HepG2 (cell line): Measurements from ENCODE around the gene PRSS27. TPM values are rescaled to one million over a fixed set of nuclear protein-coding genes. Genes with fewer than 3 reads are reported as not detected.
"Not testable (repeated sequence)": the region's sequence is repeated elsewhere in the genome, so short reads cannot be mapped to it uniquely, and the experiment has no call there.

ENCODE experiments used
- ATAC-seq: fragments of 200-7000 bp; cut with Tn5 transposase; 3 replicates; pipeline ENCODE4 v1.9.1; 2020; ENCODE audit warnings: mild to moderate bottlenecking, moderate library complexity
- BruUV-seq: library from RNA; stranded (reverse); fragments of 400-500 nt; replicated peaks from 2 replicates; lab custom pipeline; 2021; lab: Mats Ljungman, UMichigan
- CTCF ChIA-PET: fragments of 300-600 bp; formaldehyde crosslinking; extraction: SDS; loops from one replicate; lab custom pipeline; 2021; ENCODE audit warnings: low total read pairs, inconsistent platforms, low intra/inter-chr PET ratio; lab: Yijun Ruan, JAX
- POLR2A ChIA-PET: fragments of 350-600 bp; sonication (Branson Sonifier 250); formaldehyde crosslinking; loops from one replicate; lab custom pipeline; 2020; ENCODE audit warnings: antibody characterized with exemption, inconsistent platforms; lab: Yijun Ruan, JAX
- DNase-seq: peaks from one replicate; pipeline ENCODE4 v3.0.0-alpha.2; 2015; ENCODE audit warnings: low spot score
- FAIRE-seq: peaks from 3 replicates; lab custom pipeline; 2011; peaks lifted over from hg19 to GRCh38; lab: Jason Lieb, UNC
- H2AFZ ChIP-seq: one replicate; pipeline ENCODE4 v1.6.1; 2011; ENCODE audit warnings: low read length, inconsistent platforms
- H3K27ac ChIP-seq: fragments of 300-600 bp; 3 replicates; pipeline ENCODE4 v1.8.0; 2011; ENCODE audit warnings: mixed run types, mild to moderate bottlenecking, mixed read lengths, low read length, inconsistent platforms; ENCODE audit not compliant: insufficient read depth; ENCODE audit errors: extremely low read length
- H3K27me3 ChIP-seq, 2 experiments: fragments of 200-600 bp in 1 of 2; 2 replicates in 1 of 2; 3 replicates in 1 of 2; pipeline versions ENCODE4 v1.6.0 to v1.8.0; 2011; ENCODE audit warnings: low read length in 2 of 2, mild to moderate bottlenecking in 2 of 2, moderate library complexity in 2 of 2, inconsistent platforms in 1 of 2; ENCODE audit not compliant: insufficient read depth in 2 of 2, control insufficient read depth in 1 of 2
- H3K36me3 ChIP-seq, 2 experiments: fragments of 200-600 bp in 1 of 2; replicated peaks in 1 of 2; 2 replicates in 1 of 2; 3 replicates in 1 of 2; pipeline versions ENCODE4 v1.5.1 to v1.8.0; 2011; ENCODE audit warnings: low read length in 2 of 2, inconsistent platforms in 1 of 2; ENCODE audit not compliant: insufficient read depth in 2 of 2, control insufficient read depth in 1 of 2
- H3K4me1 ChIP-seq: 2 replicates; pipeline ENCODE4 v1.5.1; 2012; ENCODE audit warnings: low read length, inconsistent platforms; ENCODE audit not compliant: insufficient read depth
- H3K4me2 ChIP-seq: 2 replicates; pipeline ENCODE4 v1.6.0; 2011; ENCODE audit warnings: low read depth, low read length, inconsistent platforms
- H3K4me3 ChIP-seq, 3 experiments: fragments of 200-600 bp in 1 of 3; sonication (generic), shearing (Covaris generic) in 1 of 3; replicated peaks in 1 of 3; 2 replicates each; pipeline ENCODE4 v1.5.1; 2011 to 2016; ENCODE audit warnings: low read length in 3 of 3, inconsistent platforms in 2 of 3, low read depth in 2 of 3, mild to moderate bottlenecking in 2 of 3, control low read depth in 1 of 3, mixed read lengths in 1 of 3; ENCODE audit not compliant: insufficient read depth in 1 of 3
- H3K79me2 ChIP-seq: one replicate; pipeline ENCODE4 v1.6.1; 2011; ENCODE audit warnings: low read length, inconsistent platforms; ENCODE audit not compliant: insufficient read depth
- H3K9ac ChIP-seq: 2 replicates; pipeline ENCODE4 v1.6.0; 2011; ENCODE audit warnings: mild to moderate bottlenecking, low read depth, low read length, inconsistent platforms; ENCODE audit not compliant: insufficient read depth
- H3K9me3 ChIP-seq: 2 replicates; pipeline ENCODE4 v1.5.1; 2012; ENCODE audit warnings: mild to moderate bottlenecking, low read length
- H4K20me1 ChIP-seq: 2 replicates; pipeline ENCODE4 v1.6.0; 2011; ENCODE audit warnings: inconsistent platforms, mild to moderate bottlenecking, low read length, moderate library complexity; ENCODE audit not compliant: insufficient read depth
- CC2D1A ChIP-seq: sonication (generic); formaldehyde crosslinking; IDR thresholded peaks from 2 replicates; pipeline ENCODE4 v1.8.1; 2023; ENCODE audit warnings: mild to moderate bottlenecking, missing genetic modification reagents
- MTF2 ChIP-seq: sonication (generic); formaldehyde crosslinking; IDR thresholded peaks from 2 replicates; pipeline ENCODE4 v1.5.0; 2020; ENCODE audit warnings: missing genetic modification reagents, borderline replicate concordance
- SOX13 ChIP-seq, 3 experiments: fragments of 450-650 bp in 1 of 3; sonication (generic) in 1 of 3; formaldehyde crosslinking in 1 of 3; IDR thresholded peaks in 2 of 3; conservative IDR thresholded peaks in 1 of 3; 2 replicates each; pipeline versions ENCODE4 v1.5.0 to v1.6.1; 2016 to 2020; ENCODE audit warnings: antibody characterized with exemption in 1 of 3, mild to moderate bottlenecking in 1 of 3, missing compliant biosample characterization in 1 of 3, missing genetic modification reagents in 1 of 3, moderate library complexity in 1 of 3
- ZNF670 ChIP-seq: sonication (generic); formaldehyde crosslinking; IDR thresholded peaks from 2 replicates; pipeline ENCODE4 v1.8.0; 2022; ENCODE audit warnings: mild to moderate bottlenecking, missing genetic modification reagents, borderline replicate concordance
- WGBS: methylation state at CpG from one replicate; pipeline ENCODE4 v1.1.6; 2017; ENCODE audit warnings: low lambda C conversion rate; 5-methylcytosine and 5-hydroxymethylcytosine counted together
- in situ Hi-C: cut with HindIII; loops from 2 replicates; pipeline ENCODE4 v1.10.0; 2017; ENCODE audit warnings: low pct_unique_long_range_greater_than_20kb; ENCODE audit not compliant: extremely low pct_ligation_motif_present
- intact Hi-C: fragments of 100-400 bp; cut with micrococcal nuclease; formaldehyde crosslinking; loops from one replicate; pipeline ENCODE4 v1.10.0; 2022; ENCODE audit not compliant: unreplicated experiment
- polyA plus RNA-seq, 8 experiments: library from polyadenylated mRNA; depleted of rRNA in 3 of 8; stranded (reverse) in 7 of 8; unstranded in 1 of 8; fragments of >200 nt; fragmentation: Illumina TruSeq in 4 of 8; extraction: Trizol in 4 of 8; gene quantifications; 2 replicates each; pipeline versions ENCODE4 v1.2.1 to v1.2.3, GENCODE V29; 2011 to 2016; ENCODE audit warnings: low read depth in 4 of 8, missing spikeins in 1 of 8, mixed read lengths in 1 of 8; ENCODE audit not compliant: insufficient read depth in 1 of 8
- total RNA-seq, 5 experiments: library from RNA; depleted of rRNA; stranded (reverse); fragments of >200 nt; fragmentation: Illumina TruSeq; extraction: Trizol; gene quantifications; 2 replicates each; pipeline ENCODE4 v1.2.3, GENCODE V29; 2016; ENCODE audit warnings: low read depth in 1 of 5
- TF ChIP-seq, protein P1 (sequence below): sonication (generic); formaldehyde crosslinking; IDR thresholded peaks from 2 replicates; pipeline ENCODE4 v1.8.1; 2023; ENCODE audit warnings: missing genetic modification reagents, inconsistent platforms, borderline replicate concordance

PRSS27 gene
- total and polyA plus RNA-seq, 2 of the 13 experiments (the other 11 are each of a cell fraction or from before 2014, with no cell fraction given) = 0.20 to 0.73 TPM

DNA sequence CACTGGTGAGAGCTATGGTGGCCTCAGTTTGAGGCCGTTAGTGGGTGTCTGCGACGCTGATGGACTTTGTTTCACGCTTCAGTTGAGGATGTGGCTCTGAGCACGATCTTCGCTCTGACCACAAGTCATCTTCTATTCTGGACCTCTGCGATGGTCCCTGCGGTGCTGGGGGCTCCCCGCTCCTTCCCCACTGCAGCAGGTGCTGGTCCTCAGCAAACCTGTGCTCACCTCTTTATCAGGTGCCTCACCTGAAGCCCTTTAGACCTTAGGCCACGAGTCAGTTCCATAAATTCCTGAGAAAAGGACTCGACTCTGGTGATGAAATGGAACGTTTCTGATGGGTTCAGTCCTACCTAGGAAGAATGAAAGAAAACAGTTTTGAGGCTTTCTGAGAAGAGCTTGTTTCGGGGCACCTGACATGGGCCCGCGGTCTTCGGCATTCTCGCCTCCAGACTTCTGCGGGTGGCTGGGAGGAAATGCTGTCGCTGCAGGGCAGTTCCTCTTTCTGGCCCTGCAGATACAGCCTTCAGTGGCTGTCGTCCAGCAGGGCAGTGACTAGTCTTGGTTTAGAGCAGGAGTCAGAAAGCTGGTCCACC, 33.0 kb downstream of the PRSS27 start:
- no peak overlapping the region for H2AFZ ChIP-seq
- H3K4me2 ChIP-seq = no peak overlapping the region
- TF ChIP-seq, protein P1, sequence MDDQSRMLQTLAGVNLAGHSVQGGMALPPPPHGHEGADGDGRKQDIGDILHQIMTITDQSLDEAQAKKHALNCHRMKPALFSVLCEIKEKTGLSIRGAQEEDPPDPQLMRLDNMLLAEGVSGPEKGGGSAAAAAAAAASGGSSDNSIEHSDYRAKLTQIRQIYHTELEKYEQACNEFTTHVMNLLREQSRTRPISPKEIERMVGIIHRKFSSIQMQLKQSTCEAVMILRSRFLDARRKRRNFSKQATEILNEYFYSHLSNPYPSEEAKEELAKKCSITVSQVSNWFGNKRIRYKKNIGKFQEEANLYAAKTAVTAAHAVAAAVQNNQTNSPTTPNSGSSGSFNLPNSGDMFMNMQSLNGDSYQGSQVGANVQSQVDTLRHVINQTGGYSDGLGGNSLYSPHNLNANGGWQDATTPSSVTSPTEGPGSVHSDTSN (CRISPR knock-in tag) = no peak
- TF ChIP-seq CC2D1A (no peak), ZNF670 (CRISPR knock-in tag) (no peak), SOX13 (IDR thresholded peaks at IDR 0.05) (no peak), SOX13 (CRISPR knock-in tag; conservative IDR thresholded peaks at IDR 0.05 in 1 of 2, IDR thresholded peaks at IDR 0.05 in 1 of 2) (no peak), MTF2 (CRISPR knock-in tag) (no peak)
- no peak overlapping the region for H3K9ac ChIP-seq
- H3K4me1 ChIP-seq = 0 out of 2 replicates have a peak, but pooled peaks cover 5% of the 10 kb centered on the region
- H3K27ac ChIP-seq = no peak overlapping the region
- no peak for FAIRE-seq
- peaks cover 29% of the 10 kb centered on the region for H3K79me2 ChIP-seq
- DNase-seq = no peak
- intact Hi-C loops = no loop called here
- H4K20me1 ChIP-seq = peaks cover 6% of the 10 kb centered on the region; the same call in 1 of the 2 replicates
- H3K9me3 ChIP-seq = no peaks in the 10 kb centered on the region
- no peak for ATAC-seq
- 92% methylated on average over 20 of the region's 20 CpGs for WGBS
- H3K4me3 ChIP-seq = no peak overlapping the region
- no TSS peak for BruUV-seq
- peaks cover 4 to 15% of the 10 kb centered on the region in 2 experiments; a peak in 1 of 5 replicates for H3K36me3 ChIP-seq
- ChIA-PET CTCF (no interaction called here), POLR2A (no interaction called here)
- H3K27me3 ChIP-seq = no peaks in the 10 kb centered on the region
- in situ Hi-C loops = no loop called here

DNA sequence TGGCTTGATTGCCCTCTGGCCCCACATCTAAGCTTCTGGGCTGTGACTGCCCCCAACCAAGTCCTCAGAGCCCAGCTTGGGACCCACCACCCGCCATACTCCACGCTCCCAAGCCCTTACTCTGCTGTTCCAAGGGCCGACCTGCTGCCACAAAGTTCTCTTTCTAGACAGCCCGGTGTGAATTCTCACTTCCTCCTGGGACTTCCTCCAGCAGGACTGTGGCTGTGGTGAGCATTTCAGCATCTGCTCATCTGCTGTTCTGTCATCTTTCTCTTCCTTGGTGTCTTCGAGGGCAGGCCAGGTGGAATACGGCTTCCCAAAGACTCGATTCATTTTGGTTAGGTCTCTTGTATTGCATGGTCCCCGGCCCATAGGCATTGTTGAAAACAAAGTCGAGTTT, 33.9 kb downstream of the PRSS27 start:
- H3K9me3 ChIP-seq, CTCF ChIA-PET, ATAC-seq, H3K27ac ChIP-seq, in situ Hi-C loops, H3K4me1 ChIP-seq, H3K9ac ChIP-seq, DNase-seq, H3K4me2 ChIP-seq, H4K20me1 ChIP-seq, BruUV-seq, intact Hi-C loops, H3K4me3 ChIP-seq, POLR2A ChIA-PET, H3K27me3 ChIP-seq, H2AFZ ChIP-seq, FAIRE-seq: not testable (repeated sequence)
- WGBS = no CpG with 5 or more reads among the region's 9 CpGs
- H3K36me3 ChIP-seq = peaks cover 2 to 15% of the 10 kb centered on the region in 2 experiments; a peak in 1 of 5 replicates
- H3K79me2 ChIP-seq = peaks cover 39% of the 10 kb centered on the region

DNA sequence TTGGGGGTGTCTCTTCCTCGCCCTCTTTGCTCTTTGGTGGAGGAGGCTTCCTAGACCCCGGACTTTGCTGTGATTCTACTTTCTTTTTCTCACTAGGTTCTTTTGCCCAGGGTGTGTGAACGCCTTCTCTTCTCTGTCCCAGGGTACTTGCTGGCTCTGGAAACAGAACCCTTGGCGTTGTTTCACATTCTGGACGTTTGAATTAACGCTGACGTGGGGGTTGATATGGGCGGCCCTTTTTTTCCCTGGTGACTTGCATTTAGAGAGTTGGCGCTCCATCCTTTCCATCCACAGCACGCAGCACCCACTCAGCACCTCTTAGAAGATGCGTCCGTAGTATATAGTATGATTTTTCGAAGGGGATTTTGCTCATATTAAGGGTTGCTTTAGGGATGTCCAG, 37.0 kb downstream of the PRSS27 start:
- Histone ChIP-seq H3K9ac (peak overlapping the region; percentile 95), H3K27ac (peak overlapping the region; percentile 68), H3K4me3 (peak overlapping the region; percentile 94 to 100 (median 96)), H3K4me2 (peak overlapping the region; percentile 72), H3K79me2 (peaks cover 37% of the 10 kb centered on the region), H3K4me1 (peaks cover 11% of the 10 kb centered on the region; the same call in 1 of the 2 replicates)
- POLR2A ChIA-PET = interaction anchor here (0.6 to 1.4 kb wide), 4 partner anchors 9 to 80 kb away, joined by 3 to 18 read pairs (median 4); no protein-coding TSS in a partner anchor
- H3K9me3 ChIP-seq, CTCF ChIA-PET, BruUV-seq, intact Hi-C loops, FAIRE-seq, H2AFZ ChIP-seq, H3K27me3 ChIP-seq, DNase-seq, in situ Hi-C loops, H3K36me3 ChIP-seq, H4K20me1 ChIP-seq, ATAC-seq: not testable (repeated sequence)
- 4% methylated on average over 13 of the region's 13 CpGs for WGBS
